HG03354 (cell line): ENCODE measurements around the gene SCP2.

Experiments
- ATAC-seq: cut with Tn5 transposase; IDR thresholded peaks from one replicate; pipeline ENCODE4 v1.9.1; 2021; ENCODE audit warnings: mild to moderate bottlenecking; ENCODE audit not compliant: unreplicated experiment, poor library complexity, severe bottlenecking

SCP2 gene

GRCh38 chr1:53076721-53077598 lies 149.9 kb downstream of the SCP2 start:
- no peak for ATAC-seq

DNA sequence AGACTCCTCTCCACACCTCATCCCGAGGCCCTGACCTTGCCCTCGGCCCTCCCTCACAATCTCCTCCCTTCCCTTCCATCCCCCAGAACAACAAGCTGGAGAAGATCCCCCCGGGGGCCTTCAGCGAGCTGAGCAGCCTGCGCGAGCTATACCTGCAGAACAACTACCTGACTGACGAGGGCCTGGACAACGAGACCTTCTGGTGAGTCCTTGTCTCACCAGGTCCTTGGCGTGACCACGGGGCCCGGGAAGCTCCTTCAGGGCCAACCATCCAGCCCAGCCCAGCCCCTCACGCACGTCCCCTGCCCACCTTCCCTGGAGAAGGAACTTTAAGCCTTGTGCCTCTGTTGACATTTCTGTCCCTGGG lies 150.5 kb downstream of the SCP2 start:
- no peak for ATAC-seq

DNA sequence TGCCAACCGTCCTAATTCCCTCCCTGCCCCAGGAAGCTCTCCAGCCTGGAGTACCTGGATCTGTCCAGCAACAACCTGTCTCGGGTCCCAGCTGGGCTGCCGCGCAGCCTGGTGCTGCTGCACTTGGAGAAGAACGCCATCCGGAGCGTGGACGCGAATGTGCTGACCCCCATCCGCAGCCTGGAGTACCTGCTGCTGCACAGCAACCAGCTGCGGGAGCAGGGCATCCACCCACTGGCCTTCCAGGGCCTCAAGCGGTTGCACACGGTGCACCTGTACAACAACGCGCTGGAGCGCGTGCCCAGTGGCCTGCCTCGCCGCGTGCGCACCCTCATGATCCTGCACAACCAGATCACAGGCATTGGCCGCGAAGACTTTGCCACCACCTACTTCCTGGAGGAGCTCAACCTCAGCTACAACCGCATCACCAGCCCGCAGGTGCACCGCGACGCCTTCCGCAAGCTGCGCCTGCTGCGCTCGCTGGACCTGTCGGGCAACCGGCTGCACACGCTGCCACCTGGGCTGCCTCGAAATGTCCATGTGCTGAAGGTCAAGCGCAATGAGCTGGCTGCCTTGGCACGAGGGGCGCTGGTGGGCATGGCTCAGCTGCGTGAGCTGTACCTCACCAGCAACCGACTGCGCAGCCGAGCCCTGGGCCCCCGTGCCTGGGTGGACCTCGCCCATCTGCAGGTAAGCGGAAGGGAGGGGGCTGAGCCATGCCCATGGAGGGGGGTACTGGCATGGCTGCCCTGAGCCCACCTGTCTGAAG lies 151.4 kb downstream of the SCP2 start:
- ATAC-seq = no peak

GRCh38 chr1:53079251-53079650 lies 152.2 kb downstream of the SCP2 start:
- no peak for ATAC-seq

DNA sequence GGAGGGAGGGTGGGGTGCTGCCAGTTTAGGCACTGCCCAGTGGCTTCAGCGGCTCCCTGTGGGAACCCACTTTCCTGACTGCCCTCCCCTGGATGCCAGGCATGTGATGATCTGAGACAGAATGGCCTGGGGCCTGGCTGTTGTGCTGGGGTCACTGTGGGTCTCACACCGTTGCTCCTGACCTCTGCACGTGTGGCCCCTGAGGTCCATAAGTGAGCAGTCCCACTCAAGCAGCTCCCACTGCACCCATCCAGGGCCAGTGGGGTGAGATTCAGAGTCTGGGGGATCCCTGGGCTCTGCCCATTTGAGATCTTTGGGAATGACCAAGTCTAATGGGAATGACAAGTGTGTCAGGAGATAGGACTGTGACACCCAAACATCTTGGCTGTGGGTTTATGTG lies 153.0 kb downstream of the SCP2 start:
- ATAC-seq = no peak

GRCh38 chr1:53080769-53081168 lies 153.7 kb downstream of the SCP2 start:
- ATAC-seq = no peak

- ATAC-seq = no peak
Measured at GRCh38 chr1:53081384-53082066, 154.4 kb downstream of the SCP2 start.

DNA sequence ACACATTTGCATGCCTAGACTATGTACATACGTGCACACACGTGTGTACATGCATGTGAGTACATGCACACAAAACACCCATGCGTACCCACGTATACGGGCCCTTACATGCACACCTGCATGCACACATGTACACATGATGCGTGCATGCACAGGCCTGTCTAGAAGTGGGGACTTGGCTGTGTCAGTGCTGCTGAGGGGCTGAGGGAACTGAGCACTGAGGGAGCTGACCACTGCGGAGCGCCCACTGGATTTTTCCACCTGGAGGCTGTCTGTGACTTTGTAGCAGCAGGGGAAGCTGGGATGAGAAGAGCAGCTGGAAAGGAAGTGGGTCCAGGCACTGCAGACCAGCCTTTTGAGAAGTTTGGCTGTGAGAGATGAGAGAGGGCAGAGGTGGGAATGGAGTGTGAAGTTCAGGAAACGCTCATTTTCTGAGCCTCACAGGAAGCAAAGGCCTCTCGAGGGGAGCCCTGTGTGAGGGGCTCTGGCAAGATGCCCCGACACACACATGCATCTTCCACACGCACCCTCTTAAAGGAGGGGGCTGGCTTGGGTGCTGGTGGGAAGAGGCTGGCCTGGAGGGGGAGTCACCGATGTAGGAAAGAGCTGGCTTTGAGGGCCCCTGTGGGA lies 155.9 kb downstream of the SCP2 start:
- no peak for ATAC-seq

DNA sequence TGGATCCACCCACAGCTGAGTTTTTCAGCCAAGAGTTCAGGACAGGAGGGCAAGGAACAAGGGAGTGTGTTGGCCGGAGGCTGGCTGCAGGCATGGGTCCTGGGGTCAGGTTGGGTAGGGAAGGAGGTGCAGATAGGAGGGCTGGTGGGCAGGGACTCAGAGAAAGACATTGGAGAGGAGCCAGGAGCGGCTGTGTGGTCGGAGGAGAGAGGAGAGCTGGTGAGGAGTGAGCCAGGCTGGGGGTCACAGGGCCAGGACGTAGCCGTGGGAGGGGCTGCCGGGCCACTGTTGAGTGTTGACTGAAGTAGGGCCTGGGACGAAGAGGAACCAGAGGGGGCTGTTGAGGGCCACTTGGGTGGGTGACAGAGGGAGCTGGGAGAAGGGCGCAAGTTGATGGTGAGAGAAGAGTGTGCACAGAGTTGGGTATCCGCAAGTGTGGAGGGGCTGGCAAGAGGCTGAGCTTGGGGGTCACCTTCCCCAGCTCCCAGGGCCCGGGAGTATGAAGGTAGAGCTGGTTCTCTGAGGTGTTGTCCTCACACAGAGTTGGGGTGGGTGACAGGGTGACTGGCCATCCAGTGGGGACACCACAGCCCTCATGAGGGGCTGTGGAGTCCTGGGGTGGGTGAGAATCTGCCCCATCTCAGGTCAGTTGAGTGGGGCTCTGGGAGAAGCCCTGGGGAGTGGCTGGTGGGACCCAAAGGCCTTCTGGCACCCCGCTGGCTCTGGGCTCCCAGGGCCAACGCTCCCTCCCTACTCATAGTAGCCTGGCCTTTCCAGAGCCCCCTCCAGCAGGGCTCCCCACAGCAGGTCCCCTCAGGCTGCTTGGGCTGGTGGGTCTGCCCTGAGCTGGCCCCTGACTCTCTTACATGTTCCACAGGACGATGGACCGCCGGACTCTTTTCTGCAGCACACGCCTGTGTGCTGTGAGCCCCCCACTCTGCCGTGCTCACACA lies 156.8 kb downstream of the SCP2 start:
- no peak for ATAC-seq

DNA sequence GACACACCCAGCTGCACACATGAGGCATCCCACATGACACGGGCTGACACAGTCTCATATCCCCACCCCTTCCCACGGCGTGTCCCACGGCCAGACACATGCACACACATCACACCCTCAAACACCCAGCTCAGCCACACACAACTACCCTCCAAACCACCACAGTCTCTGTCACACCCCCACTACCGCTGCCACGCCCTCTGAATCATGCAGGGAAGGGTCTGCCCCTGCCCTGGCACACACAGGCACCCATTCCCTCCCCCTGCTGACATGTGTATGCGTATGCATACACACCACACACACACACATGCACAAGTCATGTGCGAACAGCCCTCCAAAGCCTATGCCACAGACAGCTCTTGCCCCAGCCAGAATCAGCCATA lies 157.5 kb downstream of the SCP2 start:
- no peak for ATAC-seq

DNA sequence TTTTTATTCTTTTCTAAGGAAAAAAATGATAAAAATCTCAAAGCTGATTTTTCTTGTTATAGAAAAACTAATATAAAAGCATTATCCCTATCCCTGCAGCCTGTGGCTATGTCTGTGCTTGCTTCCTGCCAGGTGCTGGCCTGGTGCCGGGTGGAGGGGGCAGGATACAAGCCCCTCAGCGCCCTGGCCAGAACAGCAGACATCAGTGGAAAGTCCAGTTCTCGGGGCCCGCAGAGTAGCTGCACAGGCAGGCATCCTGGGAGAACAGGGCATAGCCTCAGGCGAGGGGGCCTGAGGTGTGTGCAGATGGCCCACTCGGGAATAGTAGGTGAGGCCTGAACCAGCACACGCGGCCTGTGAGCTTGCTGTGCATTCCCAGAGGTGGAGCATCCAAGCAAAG lies 158.3 kb downstream of the SCP2 start:
- ATAC-seq = no peak

GRCh38 chr1:53086491-53087070 lies 159.5 kb downstream of the SCP2 start:
- ATAC-seq = no peak

DNA sequence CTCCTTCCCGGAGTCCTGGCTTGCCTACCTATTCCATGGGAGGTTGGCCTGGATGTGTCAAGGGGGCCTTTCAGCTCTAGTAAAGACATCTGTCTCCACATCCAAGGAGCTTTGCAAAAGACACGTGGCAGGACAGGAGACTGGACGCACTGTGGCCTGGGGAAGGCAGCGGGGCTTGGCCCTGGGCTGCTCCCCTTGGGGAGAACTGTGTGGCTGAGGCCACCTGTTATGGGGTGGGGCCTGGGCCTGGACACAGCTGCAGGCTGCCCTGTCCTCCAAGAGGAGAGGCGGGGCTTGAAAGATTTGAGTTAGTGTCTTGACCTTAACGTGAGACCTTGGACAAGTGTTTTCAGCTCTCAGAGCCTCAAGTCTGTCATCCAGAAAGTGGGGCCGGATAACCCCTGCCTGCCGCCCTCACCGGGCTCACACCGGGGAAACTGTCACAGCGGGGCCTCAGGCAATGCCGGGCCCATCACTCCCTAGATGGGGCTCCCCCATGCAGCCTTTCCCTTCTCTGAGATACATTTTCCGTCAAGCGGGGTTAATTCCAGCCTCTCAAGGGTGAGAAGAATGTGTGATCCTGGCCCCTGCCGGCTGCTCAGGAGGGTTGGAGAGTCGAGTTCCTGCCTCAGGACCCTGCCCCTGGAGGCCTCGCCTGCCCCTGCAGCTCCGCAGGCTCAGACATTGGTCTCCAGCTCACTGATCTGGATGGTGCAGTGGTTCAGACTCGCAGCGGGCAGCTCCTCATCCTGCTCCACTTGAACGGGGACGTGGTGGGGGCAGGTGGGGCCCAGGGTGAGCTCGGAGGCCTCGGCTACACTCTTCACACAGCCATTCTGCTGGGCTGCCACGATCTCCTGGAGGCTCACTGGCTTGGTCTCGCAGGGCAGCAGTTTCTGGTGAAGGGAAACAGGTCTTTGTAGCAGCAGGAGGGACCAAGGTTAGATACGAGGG lies 160.5 kb downstream of the SCP2 start:
- ATAC-seq = no peak

DNA sequence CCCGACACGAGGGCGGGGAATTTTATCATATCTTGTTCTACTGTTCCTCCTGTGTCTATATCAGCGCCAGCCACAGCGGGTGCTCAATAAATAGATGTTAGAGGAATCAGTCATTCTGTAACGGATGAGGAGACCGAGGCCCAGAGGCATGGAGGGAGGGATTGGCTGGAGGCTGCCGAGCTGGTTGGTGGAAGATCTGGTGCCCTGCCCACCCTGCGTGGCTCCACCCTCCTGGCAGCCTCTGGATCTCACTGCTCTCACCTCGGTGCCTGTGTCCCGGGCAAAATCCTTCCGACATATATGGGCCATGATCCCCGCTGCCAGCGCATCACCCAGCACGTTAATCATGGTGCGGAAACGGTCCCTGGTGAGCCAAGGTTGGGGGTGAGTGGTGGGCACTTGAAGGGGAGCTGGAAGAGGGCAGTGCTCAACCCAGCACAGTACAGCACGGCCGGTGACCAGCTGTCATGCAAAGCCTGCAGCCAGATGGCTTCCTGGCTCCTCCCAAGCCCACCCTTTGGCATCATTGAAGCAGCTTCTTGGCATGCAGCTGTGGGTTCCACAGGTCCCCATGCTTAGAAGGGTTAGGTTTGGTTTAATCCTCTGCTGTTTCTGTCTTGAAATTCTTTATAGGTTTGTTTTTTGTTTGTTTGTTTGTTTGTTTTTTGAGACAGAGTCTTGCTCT lies 161.7 kb downstream of the SCP2 start:
- no peak for ATAC-seq

GRCh38 chr1:53089478-53090226 lies 162.6 kb downstream of the SCP2 start:
- no peak for ATAC-seq
